ENCODE results near the gene DNAH9.
A peak's percentile ranks its signal among the peaks of the same experiment; 100 is the strongest.

The DNAH9 gene

DNA sequence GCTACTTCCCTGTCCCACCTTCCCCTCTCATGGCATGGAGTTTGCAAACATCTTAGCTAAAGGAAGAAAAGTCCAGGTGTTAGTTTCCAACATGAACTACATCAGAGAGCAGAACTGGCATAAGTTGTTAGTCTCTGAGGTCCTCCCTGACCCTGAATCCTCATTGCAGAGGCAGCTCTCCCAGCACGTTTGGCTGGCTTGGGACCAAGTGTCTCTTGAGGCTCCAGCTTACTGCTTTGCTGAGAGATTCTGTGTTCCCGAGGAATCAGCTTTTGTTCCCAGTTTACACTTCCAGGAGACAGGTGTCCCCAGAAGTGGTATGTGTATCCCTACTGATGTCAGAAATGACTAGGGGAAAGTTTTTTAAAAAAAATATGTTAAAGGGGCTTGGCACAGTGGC is 14.7 kb downstream of the DNAH9 start:
- DNase-seq, result no peak

DNA sequence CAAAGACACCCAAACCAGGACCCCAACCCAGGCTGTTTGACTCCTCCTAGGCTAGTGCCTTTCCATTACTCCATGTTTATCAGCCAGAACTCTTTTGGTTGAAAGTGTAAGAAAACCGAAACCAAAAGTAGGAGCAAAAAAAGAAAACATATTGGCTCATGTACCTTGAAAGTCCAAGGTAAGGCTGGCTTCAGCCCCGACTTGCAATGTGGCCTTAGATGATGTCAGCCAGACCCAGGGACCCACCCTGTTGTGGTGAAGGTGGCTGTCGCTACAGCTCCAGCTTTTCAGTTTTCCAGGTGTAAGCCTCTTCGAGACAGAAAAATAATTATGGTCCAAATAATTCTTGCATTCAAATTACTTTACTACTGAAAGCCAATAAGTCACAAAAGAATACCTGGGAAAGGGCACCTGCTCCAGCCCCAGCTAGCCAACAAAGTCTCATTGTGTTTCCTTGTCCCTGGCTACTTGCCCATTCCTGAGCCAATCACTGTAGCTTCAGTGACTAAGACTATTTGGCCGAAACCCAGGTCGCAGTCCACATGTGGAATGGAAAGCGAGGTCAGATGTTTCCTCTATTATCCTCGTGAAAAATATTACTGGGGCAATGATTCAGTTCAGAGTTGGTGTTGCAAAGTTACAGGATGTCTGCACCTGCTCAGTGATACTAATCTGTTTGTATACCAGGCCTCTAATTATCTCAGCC is 20.7 kb downstream of the DNAH9 start:
- no peak for DNase-seq

DNA sequence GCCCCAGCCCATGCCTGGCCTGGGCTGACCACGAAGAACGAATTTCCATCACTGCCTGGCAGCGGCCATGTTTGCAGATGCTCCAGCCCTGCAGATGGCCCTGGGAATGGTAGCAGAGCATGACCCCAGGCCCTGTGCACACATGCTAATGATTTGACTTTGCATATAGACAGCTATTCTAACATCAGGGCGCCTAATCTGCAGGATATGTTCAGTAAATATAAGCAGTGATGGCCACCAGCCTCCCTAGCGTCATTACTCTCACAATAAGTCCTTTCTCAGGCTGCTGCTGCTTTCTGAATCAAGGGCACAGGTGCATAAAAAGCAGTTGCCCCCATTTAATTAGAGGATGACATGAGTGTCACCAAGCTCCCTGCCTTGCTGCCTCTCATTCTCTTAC is 24.2 kb downstream of the DNAH9 start:
- DNase-seq, result no peak

DNA sequence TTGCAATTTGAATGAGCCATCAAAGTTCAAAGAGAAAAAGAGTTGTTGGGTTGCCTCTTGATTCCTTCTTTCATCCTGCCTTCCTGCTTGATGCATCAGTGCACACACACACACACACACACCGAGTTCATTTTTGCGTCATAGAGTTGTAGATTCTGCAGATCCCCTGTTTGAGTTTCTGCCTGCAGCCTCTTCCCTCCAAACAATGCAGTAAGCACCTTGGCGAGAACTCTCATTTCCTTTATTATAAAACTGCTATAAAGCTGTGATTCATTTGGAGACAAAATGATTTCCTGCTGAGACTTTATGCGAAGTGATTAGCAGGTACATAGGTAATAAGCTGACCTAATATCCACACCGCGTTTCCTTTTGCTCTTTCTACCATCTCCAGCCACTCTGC is 26.7 kb downstream of the DNAH9 start:
- DNase-seq, result no peak

DNA sequence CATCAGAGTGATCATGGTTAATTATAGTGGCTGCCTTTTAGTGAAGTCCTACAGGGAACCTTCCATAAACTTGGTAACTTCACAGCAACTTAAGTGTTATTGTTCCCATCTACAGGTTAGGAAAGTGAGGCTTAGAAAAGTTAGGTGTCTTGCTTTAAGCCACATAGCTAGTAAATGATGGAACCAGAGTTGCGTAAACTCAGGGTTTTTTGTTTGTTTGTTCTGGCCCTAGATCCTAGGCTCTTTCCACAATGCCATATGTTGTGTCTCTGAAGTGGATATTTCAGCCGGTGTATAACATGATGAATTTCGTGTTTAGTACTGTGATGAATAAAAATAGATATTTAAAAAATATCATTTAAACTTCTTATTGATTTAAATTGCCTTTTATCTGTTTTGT is 27.6 kb downstream of the DNAH9 start:
- DNase-seq, result no peak

DNA sequence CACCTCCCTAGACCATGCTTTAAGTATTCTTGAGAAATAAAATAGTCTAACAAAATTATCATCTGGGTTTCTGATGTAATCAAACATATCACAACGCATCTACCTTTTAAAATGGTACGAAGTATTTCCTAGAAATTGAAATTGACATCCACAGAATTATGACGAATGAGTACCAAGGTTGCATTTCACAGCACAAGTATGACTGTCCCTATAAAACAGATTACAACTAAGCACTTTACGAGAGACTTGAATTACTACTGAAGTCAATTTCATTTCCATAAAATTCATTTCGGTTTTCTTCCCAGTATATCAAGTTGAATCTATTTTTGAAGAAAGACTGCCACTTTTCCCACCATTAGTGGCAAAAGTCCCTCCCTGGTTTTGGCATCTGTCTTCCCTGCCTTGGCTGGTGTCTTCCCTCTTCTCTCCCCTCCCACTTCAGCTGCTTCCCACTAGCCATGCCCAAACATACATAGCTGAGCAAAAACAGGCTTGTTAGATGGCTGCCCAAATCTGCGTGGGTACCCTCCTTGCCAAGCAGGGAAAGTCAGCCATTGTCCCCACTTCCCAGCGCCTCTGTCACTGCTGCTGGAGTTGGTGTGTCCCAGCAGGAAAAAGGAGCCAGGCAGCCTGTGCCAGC is 29.2 kb downstream of the DNAH9 start:
- no peak for DNase-seq

DNA sequence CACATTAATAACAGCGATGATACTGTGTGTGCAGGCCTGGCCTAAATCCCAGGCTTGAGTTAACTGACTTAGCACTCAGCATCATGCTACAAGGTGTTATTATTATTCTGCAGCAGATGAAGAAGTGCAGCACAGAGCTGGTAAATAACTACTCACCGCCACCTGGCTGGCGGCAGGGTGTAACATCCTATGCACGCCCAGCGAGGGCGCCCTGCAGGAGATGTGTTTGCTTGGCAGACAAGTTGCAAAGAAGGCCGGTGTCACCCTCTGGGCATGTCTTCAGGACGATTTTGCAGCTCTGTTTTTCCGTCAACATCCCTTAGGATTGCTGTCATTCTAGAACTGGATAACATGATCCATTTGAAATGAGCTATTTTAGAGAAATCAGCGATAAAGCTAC is 30.1 kb downstream of the DNAH9 start:
- DNase-seq, result no peak

DNA sequence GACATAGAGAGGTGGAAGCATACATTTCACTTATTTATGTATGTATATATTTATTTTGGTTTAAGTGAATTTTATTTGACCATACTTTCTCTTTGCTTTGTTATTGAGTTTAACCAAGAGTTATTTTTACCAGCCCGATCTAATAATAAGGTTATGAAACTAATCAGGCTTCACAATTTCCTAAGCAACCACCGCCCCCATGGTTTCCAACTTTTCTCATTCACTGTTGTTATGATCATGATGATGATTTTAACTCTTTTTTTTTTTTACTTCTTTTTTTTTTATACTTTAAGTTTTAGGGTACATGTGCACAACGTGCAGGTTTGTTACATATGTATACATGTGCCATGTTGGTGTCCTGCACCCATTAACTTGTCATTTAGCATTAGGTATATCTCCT is 30.6 kb downstream of the DNAH9 start:
- no peak for DNase-seq

DNA sequence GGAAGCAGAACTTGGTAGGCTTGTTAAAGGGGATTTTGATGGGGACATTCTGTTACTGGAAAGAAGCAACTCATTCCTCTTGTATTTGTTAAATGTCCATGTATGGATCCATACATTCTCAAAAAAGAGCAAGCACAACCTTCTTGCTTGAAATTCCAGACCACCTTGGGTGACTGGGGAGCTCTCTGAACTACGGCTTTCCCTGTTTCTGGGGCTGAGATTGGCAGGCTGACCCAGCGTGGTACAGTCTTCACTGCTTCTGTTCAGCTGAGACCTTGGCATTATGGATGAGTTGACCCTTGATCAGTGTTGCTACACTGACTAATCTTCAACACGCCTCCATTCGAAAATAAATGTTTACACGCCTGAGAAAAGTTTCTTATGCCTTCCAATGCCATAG is 38.5 kb downstream of the DNAH9 start:
- DNase-seq, result no peak

DNA sequence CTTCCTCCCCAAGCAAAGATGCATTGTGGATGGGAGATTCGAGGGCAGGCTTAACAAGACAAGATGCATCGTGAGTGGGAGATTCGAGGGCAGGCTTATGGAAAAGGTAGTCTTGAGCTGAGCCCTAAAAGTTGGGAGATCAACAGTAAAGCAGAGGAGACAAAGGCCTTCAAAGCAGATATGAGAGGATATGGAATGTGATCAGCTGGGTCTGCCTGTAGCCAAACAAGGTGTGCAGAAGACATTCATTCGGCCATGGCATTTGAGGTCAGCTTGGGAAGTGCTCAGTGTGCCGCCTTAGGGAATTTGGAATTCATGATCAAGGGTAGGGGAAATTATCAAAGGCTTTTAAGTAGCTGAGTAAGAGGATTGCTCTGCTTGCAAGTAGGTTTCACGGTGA is 39.5 kb downstream of the DNAH9 start:
- no peak for DNase-seq

DNA sequence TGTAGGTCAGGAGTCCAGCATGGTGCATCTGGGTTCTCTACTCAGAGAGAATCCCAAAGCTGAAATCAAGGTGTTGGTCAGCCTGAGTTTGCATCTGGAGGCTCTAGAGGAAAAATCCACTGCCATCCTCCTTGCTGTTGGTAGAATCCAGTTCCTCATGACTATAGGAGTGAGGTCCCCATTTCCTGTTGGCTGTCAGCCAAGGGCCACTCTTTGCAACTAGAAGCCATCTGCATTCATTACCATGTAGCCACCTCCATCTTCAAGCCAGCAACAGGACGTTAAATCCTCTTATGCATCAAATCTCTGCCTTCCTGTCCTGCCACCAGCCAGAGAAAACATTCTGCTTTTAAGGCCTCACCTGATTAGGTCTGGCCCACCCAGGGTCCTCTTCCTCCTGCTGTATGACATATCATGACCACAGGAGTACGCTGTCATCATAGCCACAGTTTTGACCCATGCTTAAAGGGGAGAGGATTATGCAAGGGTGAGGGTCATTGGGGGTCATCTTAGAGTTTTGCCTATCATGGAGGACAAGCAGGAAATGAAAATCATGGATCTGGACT is 40.5 kb downstream of the DNAH9 start:
- no peak for DNase-seq

DNA sequence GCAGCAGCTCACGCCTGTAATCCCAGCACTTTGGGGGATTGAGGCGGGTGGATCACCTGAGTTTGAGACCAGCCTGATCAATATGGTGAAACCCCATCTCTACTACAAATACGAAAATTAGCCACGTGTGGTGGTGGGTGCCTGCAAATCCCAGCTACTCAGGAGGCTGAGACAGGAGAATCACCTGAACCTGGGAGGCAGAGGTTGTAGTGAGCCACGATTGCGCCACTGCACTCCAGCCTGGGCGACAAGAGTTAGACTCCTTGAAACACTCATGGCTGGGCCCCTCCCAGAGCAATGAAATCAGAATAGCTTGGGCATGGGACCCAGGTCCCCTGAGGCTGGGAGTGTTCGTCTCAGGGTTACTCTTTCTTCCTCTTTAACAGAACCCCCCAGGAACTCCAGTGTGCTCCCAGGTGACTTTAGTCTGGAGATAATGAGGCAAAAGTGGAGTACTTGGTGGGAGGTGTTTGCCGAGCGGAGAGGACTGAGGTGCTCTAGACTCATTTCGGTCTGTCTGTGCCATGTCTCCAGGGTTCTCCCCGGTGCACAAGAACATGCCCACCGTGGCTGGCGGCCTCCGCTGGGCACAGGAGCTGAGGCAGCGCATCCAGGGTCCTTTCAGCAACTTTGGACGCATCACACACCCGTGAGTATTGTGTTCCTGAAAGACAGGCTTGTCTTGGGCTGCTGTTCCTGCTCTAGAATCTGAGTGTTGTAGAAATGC is 41.6 kb downstream of the DNAH9 start:
- DNase-seq, result no peak

DNA sequence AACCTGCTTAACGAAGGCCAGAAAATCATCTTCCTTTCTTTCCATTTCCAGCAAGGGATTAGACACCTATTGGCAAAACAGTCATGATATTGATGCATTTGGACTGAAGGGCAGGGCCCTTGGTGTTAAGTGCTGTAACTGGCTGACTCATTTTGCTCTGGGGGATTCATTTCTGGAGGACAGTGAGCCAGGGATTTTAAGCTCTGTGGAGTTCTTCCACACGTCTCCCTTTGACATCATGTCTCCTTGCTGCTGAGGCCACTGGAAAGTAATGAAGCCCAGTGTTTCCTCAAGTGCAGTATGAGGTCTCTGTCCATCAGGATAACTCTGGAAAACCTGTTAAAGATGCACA is 42.2 kb downstream of the DNAH9 start:
- DNase-seq, result no peak

DNA sequence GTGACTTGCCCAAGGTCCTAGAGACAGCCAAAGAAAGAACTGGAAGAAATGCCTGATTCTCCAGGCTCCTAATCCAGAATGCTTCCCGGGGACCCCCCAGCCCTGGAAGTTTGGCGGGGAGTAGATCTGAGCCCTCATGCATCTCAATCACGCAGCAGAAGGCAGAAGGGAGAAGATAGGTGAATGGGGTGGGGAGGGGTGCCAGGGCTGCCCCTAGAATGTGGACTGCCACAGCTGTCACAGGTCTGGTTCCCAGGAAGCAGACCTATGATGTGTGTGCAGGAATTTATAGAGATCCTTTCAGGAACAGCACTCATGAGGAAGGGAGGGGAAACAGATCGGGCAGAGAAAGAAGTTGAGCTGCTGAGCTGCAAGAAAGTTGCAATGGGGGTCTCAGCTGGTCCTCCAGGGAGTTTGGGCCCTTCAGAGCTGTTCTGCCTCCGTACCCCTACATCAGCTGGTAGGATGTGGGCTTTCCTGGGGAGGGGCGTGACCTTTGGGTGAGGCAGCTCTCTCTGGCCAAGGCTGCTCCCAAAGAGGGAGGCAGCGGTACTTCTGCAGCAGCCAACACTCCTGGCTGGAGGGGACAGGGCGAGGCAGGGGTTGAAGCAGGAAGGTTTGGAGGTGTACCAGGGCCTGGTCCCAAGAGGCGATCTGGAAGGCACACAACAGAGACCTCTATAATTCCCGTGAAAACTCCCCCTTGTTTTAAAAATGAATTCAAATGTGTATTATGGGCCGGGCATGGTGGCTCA is 43.4 kb downstream of the DNAH9 start:
- no peak for DNase-seq

DNA sequence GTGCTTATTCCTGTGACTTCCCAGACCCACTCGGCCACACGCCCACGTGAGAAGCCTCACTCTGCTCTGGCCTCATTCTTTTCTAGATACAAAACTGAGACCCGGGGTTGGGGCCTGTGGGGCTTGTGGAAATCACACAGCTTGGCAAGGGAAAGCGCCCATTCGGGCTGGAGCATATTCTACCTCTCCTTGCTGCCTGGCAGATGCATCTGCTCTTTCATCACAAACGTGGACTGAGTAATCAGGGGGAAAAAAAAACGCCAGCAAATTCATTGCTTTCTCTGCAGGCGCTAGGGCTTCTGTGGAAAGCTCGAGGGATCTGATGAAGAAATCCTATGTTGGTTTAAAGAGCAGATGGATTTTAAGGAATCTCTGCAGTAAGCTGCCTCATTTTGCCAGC is 44.4 kb downstream of the DNAH9 start:
- no peak for DNase-seq

DNA sequence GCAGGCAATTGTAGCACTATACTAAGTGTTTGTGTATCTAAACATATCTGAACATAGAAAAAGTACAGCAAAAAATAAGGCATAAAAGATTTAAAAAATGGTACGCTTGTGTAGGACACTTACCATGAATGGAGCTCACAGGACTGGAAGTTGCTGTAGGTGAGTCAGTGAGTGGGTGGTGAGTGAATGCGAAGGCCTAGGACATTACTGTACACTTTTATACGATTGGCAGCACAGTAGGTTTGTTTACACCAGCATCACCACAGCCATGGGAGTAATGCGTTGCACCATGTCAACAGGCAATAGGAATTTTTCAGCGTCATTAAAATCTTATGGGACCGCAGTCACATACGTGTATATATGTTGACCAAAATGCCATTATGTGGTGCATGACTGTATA is 45.6 kb downstream of the DNAH9 start:
- no peak for DNase-seq

DNA sequence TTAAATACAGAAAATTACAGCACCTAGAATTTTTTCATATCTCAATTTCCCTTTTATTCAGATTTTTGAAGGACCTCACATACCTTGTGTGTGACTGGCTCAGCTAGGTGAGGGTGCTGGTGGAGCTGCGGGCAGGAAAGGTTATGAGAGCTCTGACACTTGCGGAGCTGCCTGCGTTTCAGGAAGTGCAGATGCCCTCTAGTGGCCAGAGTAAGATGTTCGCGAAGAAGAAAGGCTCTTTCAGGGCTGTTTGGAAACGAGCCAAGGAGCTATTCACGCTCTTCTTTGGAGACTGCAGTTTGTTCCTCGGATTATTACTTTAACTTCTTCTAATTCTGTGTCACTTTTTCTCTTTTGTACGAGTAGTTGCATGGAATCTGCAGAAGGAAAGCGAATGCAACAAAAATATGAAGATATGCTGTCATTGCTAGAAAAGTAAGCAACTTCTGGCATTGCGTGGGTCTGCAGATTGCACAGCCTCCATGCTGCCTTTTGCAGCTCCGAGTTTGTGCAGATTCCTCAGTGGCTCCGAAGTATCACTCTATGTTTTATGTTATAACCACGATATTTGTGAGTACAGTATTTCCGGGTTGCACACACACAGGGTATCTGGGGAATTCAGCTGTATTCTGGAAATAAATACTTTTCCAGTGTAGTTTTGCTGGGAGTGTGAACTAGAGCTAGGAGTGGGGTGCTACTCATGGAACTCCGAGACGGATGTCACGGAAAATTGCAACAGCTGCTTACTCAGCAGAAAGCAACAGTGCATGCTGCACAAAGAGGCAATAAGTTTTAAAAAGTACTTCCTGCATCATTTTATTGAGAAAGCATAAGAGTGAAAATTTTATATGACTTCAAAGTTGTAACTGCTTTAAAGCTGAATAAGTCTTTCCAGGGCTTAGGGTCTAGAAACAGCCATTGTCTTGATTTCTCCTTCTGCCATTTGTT is 46.3 kb downstream of the DNAH9 start:
- peak; percentile 78 for DNase-seq

DNA sequence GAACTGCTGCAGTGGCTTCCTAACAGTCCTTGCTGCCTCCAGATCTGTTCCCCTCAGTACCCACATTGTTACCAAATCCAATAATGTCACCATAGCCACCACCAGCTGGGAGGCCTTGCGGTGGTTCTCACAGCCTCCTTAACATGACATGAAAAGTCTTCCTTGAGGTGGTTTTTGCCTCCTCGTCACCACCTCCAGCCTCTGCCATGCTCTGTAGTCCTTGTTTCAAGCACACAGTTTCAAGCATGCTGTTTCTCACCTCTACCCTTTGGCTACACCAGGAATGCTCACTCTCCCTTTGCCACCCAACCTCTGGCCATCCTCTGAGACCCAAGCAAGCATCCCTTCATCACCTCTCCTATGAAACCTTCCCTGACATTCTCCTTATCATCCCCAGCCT is 47.2 kb downstream of the DNAH9 start:
- DNase-seq, result no peak

DNA sequence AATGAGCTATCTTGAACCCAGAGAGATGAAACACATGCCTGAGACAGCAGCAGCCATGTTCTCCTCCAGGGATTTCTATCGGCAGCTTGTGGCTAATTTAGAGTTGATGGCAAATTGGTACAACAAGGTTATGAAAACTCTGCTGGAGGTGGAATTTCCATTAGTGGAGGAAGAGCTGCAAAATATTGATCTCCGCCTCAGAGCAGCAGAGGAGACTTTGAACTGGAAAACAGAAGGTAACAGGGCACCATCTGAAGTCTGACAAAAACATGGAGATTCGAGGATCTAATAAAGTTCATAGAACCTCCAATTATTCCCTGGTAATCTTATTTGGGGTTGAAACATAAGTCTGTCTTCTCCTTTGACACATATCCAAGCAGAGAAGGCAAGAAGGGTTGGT is 52.8 kb downstream of the DNAH9 start:
- DNase-seq, result no peak

DNA sequence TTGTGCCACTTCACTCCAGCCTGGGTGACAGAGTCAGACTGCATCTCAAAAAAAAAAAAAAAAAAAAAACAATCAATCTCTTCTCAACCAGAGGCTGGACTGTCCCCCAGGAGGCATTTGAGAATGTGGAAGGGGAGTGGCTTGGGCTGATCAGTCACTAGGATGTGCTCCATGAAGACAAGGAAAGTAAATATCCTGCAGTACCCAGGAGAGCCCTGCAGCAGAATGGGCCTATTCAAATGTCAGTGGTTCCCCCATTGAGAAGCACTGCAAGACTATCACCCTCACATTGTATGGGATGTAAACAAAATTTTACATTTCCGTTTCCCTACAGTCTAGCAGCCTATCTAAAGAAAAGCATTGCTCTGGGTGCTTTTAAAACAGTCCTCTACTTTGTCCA is 70.3 kb downstream of the DNAH9 start:
- no peak for DNase-seq

DNA sequence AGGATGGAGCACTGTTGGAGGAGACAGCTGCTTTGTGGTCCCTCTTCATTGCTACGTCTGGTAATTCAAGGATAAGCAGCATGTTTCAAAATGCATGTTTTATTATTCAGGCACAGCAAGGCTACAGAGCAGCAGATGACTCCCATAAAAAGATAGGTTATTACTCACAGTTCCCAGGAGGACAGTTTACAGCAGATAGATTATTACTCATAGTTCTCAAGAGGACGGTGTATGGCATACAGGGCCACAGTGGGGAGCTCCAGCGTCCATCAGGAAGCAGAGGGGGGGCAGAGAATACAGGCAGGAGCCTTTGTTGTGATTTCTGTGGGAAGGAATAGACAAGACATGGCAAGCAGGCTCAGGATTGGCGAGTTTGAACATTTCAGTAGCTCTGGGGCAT is 72.9 kb downstream of the DNAH9 start:
- DNase-seq, result no peak

DNA sequence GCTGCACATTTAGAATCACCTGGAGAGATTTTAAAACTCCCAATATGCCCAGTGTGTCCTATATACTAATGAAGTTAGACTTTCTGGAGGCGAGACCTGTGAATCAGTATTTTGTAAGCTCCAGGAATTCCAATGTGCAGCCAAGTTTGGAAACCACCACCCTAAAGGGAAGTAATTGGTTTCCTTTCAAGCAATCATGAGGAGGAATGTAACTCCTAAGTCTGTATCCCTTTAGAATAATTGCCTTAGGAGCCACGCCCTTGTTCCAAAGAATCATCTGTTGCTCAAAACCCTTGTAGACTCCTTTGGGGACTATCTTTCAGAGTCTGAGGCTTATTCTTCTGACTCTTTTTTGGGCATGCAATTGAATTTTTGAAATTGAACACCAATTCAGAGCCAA is 84.4 kb downstream of the DNAH9 start:
- no peak for DNase-seq
